HCT116 (cell line): ENCODE measurements around the gene GSC2.

Experiments
- CTCF ChIP-seq, 3 experiments: fragments of 200-600 bp in 1 of 3; sonication (generic) in 1 of 3; IDR thresholded peaks in 2 of 3; conservative IDR thresholded peaks in 1 of 3; 2 replicates each; pipeline ENCODE4 v1.5.1; 2012 to 2017; ENCODE audit warnings: low read depth in 2 of 3, low read length in 2 of 3, antibody characterized with exemption in 1 of 3, borderline replicate concordance in 1 of 3, control low read depth in 1 of 3, mild to moderate bottlenecking in 1 of 3, mixed read lengths in 1 of 3, mixed run types in 1 of 3, moderate library complexity in 1 of 3; ENCODE audit not compliant: insufficient read depth in 1 of 3
- POLR2AphosphoS5 ChIP-seq: IDR thresholded peaks from 2 replicates; pipeline ENCODE4 v1.6.1; 2011; ENCODE audit warnings: mild to moderate bottlenecking, low read depth, low read length, moderate library complexity
- SP1 ChIP-seq: IDR thresholded peaks from 2 replicates; pipeline ENCODE4 v1.6.1; 2012; ENCODE audit warnings: low read depth
- TCF7L2 ChIP-seq: IDR thresholded peaks from 2 replicates; pipeline ENCODE4 v1.7.0; 2011; ENCODE audit warnings: borderline replicate concordance, inconsistent platforms; ENCODE audit not compliant: insufficient read depth, insufficient read length; ENCODE audit errors: extremely low read depth
- TF ChIP-seq, protein P1 (sequence below): IDR thresholded peaks from 2 replicates; pipeline ENCODE4 v1.6.1; 2012

DNA sequence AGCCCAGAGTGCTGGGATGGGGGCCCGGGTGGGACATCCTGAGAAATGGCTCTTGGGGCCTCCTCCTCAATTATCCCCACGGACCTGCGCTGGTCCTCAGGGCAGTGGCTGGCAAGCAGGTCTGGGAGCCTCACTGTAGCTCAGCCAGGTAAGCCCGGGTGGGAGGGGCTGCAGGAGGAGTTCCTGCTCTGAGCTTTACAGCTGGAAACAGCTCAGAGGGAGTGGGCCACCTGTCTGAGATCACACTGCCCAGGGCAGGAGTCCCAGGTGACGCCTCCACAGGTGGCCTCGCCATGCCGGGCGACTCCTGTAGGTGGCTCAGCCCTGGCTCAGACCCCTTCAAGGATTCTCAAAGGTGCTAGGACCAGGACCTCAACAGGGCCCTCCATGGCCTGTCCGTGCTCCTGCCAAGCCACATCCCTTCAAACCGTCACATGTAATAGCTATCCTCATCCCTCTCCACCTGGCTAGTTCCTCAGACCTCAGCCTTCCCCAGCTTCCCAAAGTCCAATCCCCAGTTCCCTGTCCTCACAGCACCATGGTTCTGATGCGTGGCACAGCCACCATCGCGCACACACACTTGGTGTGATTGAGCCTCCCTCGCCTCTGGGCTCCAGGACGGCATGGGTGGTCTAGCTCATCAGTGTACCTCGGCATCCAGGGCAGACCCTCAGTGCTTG lies 22.6 kb downstream of the GSC2 start:
- TF ChIP-seq POLR2AphosphoS5: no peak
- TF ChIP-seq SP1: no peak
- no peak for TF ChIP-seq TCF7L2
- no peak for TF ChIP-seq CTCF (IDR thresholded peaks at IDR 0.05 in 2 of 3, conservative IDR thresholded peaks at IDR 0.05 in 1 of 3; ENCODE audit: borderline replicate concordance in 1 of 3, insufficient read depth in 1 of 3, low read depth in 2 of 3, low read length in 2 of 3)
- TF ChIP-seq, protein P1, sequence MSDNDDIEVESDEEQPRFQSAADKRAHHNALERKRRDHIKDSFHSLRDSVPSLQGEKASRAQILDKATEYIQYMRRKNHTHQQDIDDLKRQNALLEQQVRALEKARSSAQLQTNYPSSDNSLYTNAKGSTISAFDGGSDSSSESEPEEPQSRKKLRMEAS: no peak
